HG03469 (cell line): Measurements from ENCODE around the gene MRPL52.
"Not testable (repeated sequence)": the region's sequence is repeated elsewhere in the genome, so short reads cannot be mapped to it uniquely, and the experiment has no call there.

ENCODE experiments used
- ATAC-seq: cut with Tn5 transposase; IDR thresholded peaks from one replicate; pipeline ENCODE4 v1.9.1; 2021; ENCODE audit warnings: mild to moderate bottlenecking, moderate library complexity, moderate number of reproducible peaks; ENCODE audit not compliant: unreplicated experiment

Gene MRPL52

GRCh38 chr14:22837750-22838538, 8.3 kb downstream of the MRPL52 start:
- ATAC-seq: no peak

- no peak for ATAC-seq
Measured at GRCh38 chr14:22838631-22839041, 8.9 kb downstream of the MRPL52 start.

- ATAC-seq: no peak
Measured at GRCh38 chr14:22839159-22839779, 9.6 kb downstream of the MRPL52 start.

- no peak for ATAC-seq
Measured at GRCh38 chr14:22841311-22841710, 11.6 kb downstream of the MRPL52 start.

- ATAC-seq: no peak
Measured at GRCh38 chr14:22841769-22842168, 12.1 kb downstream of the MRPL52 start.

- ATAC-seq: no peak
Measured at GRCh38 chr14:22842211-22843122, 12.8 kb downstream of the MRPL52 start.

- ATAC-seq: no peak
Measured at GRCh38 chr14:22843123-22843925, 13.6 kb downstream of the MRPL52 start.

- ATAC-seq: no peak
Measured at GRCh38 chr14:22844221-22845102, 14.8 kb downstream of the MRPL52 start.

- no peak for ATAC-seq
Measured at GRCh38 chr14:22845103-22845394, 15.4 kb downstream of the MRPL52 start.

GRCh38 chr14:22845821-22846625, 16.3 kb downstream of the MRPL52 start:
- ATAC-seq: no peak

GRCh38 chr14:22846811-22847307, 17.2 kb downstream of the MRPL52 start:
- no peak for ATAC-seq

- ATAC-seq: no peak
Measured at GRCh38 chr14:22847661-22848341, 18.1 kb downstream of the MRPL52 start.

GRCh38 chr14:22848351-22849164, 18.9 kb downstream of the MRPL52 start:
- ATAC-seq: no peak

- ATAC-seq: no peak
Measured at GRCh38 chr14:22849212-22849819, 19.6 kb downstream of the MRPL52 start.

GRCh38 chr14:22850944-22851764, 21.5 kb downstream of the MRPL52 start:
- ATAC-seq: no peak

GRCh38 chr14:22852178-22852577, 22.5 kb downstream of the MRPL52 start:
- not testable (repeated sequence) for ATAC-seq
